Testis (tissue), 3 donors: ENCODE data around the gene TCHP. TPM values are rescaled to one million over a fixed set of nuclear protein-coding genes. Genes with fewer than 3 reads are reported as not detected.

Source experiments
- DNase-seq: peaks from one replicate; pipeline ENCODE4 v3.0.0-alpha.2; 2019
- H3K27ac ChIP-seq, 2 donors: fragments of 200-600 bp; sonication (generic); one replicate each; pipeline ENCODE4 v1.5.1; 2019
- H3K27me3 ChIP-seq: fragments of 200-600 bp; sonication (generic); one replicate; pipeline ENCODE4 v1.5.1; 2019
- H3K36me3 ChIP-seq: fragments of 200-600 bp; sonication (generic); one replicate; pipeline ENCODE4 v1.5.1; 2017; ENCODE audit warnings: low read depth; ENCODE audit errors: missing control alignments
- H3K4me1 ChIP-seq: fragments of 200-600 bp; sonication (generic); one replicate; pipeline ENCODE4 v1.5.1; 2019
- H3K4me3 ChIP-seq, 2 donors: fragments of 200-600 bp; sonication (generic); one replicate each; pipeline ENCODE4 v1.5.1; 2017 to 2019
- H3K9me3 ChIP-seq: fragments of 200-600 bp; sonication (generic); one replicate; pipeline ENCODE4 v1.5.1; 2017
- POLR2A ChIP-seq: fragments of 450-650 bp; IDR thresholded peaks from one replicate; pipeline ENCODE4 v1.6.1; 2017; ENCODE audit warnings: antibody characterized with exemption, mild to moderate bottlenecking, moderate library complexity
- WGBS, 2 donors: methylation state at CpG; one replicate each; pipeline ENCODE4 v1.1.5; 2018; 5-methylcytosine and 5-hydroxymethylcytosine counted together
- intact Hi-C: fragments of 100-400 bp; cut with DNase I; formaldehyde crosslinking; loops from one replicate; pipeline ENCODE4 v1.15.1; 2023; ENCODE audit warnings: low total_unique reads
- polyA plus RNA-seq: library from polyadenylated mRNA; stranded (reverse); fragments of 350-450 nt; fragmentation: Illumina TruSeq; extraction: RNeasy Lipid Tissue Mini Kit (QIAGEN cat#74804); gene quantifications from one replicate; pipeline ENCODE4 v1.2.3, GENCODE V29; 2014; ENCODE audit warnings: low read depth, low replicate concordance; ENCODE audit not compliant: insufficient read depth
- total RNA-seq, 2 donors: library from RNA; depleted of rRNA; stranded (reverse); fragments of >200 nt; gene quantifications; one replicate each; pipeline ENCODE4 v1.2.3, GENCODE V29; 2016
- TF ChIP-seq, protein P1 (sequence below), 3 experiments: fragments of 450-650 bp in 2 of 3; fragments of 200-600 bp in 1 of 3; sonication (generic) in 1 of 3; IDR thresholded peaks; one replicate each; pipeline ENCODE4 v1.5.1; 2016 to 2019; ENCODE audit warnings: antibody characterized with exemption in 3 of 3, mild to moderate bottlenecking in 2 of 3, moderate library complexity in 1 of 3

Gene TCHP
- total and polyA plus RNA-seq, 3 donors from 2014 or later = 23.2 to 59.4 (median 38.0) TPM

DNA sequence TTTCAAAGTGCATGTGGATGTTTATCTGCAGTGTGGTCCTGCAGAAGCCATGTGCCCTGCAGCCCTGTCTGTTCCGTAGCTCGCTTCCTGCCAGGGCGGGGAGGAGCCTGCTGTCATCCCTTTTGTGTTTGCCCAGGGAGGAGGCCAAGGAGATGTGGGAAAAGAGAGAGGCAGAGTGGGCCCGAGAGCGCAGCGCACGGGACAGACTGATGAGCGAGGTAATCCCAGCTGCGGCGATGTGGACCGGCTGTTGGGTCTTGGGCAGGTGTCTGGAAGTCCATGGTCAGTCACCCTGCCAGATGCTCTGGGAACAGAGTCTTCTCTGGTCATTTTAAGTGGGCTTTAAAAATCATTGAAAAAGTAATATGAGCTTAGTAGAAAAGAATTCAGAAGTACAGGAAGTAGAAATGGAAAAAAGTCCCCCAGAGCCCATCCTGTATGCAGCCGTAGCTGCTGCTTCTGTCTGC, 12.8 kb downstream of the TCHP start:
- DNase-seq = peak; percentile 24
- intact Hi-C loops = no loop called here
- H3K9me3 ChIP-seq = no peaks in the 10 kb centered on the region
- H3K4me3 ChIP-seq = no peak overlapping the region
- peak overlapping the region in 1 of 2 donors; percentile 51 for H3K27ac ChIP-seq
- no peaks in the 10 kb centered on the region for H3K36me3 ChIP-seq
- no peaks in the 10 kb centered on the region for H3K4me1 ChIP-seq
- H3K27me3 ChIP-seq = no peaks in the 10 kb centered on the region
- TF ChIP-seq, protein P1, sequence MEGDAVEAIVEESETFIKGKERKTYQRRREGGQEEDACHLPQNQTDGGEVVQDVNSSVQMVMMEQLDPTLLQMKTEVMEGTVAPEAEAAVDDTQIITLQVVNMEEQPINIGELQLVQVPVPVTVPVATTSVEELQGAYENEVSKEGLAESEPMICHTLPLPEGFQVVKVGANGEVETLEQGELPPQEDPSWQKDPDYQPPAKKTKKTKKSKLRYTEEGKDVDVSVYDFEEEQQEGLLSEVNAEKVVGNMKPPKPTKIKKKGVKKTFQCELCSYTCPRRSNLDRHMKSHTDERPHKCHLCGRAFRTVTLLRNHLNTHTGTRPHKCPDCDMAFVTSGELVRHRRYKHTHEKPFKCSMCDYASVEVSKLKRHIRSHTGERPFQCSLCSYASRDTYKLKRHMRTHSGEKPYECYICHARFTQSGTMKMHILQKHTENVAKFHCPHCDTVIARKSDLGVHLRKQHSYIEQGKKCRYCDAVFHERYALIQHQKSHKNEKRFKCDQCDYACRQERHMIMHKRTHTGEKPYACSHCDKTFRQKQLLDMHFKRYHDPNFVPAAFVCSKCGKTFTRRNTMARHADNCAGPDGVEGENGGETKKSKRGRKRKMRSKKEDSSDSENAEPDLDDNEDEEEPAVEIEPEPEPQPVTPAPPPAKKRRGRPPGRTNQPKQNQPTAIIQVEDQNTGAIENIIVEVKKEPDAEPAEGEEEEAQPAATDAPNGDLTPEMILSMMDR (IDR thresholded peaks at IDR 0.05) = no peak
- TF ChIP-seq POLR2A = no peak
- 60 to 68% methylated on average over 12 of the region's 12 CpGs for WGBS, 2 donors

DNA sequence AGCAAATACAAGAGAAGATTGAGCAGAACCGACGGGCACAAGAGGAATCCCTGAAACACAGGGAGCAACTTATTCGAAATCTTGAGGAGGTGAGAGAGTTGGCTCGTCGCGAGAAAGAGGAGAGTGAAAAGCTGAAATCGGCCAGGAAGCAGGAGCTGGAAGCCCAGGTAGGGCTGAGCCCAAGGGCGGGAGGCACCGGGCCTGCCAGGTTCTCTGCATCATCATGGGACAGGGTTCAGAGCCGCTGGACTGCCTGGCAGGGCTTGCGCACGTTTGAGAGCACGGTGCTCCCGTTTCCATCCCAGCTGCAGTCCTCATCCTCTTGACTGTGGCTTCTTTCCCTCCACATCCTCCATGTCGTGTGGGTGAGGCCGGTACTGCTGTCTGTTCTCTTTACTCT, 14.4 kb downstream of the TCHP start:
- no peaks in the 10 kb centered on the region for H3K36me3 ChIP-seq
- no peaks in the 10 kb centered on the region for H3K4me1 ChIP-seq
- 87 to 89% methylated on average over 16 of the region's 16 CpGs for WGBS, 2 donors
- intact Hi-C loops = no loop called here
- no peaks in the 10 kb centered on the region for H3K27me3 ChIP-seq
- no peaks in the 10 kb centered on the region for H3K9me3 ChIP-seq
- H3K27ac ChIP-seq = no peak overlapping the region
- H3K4me3 ChIP-seq = no peak overlapping the region
- no peak for TF ChIP-seq POLR2A
- DNase-seq = no peak

DNA sequence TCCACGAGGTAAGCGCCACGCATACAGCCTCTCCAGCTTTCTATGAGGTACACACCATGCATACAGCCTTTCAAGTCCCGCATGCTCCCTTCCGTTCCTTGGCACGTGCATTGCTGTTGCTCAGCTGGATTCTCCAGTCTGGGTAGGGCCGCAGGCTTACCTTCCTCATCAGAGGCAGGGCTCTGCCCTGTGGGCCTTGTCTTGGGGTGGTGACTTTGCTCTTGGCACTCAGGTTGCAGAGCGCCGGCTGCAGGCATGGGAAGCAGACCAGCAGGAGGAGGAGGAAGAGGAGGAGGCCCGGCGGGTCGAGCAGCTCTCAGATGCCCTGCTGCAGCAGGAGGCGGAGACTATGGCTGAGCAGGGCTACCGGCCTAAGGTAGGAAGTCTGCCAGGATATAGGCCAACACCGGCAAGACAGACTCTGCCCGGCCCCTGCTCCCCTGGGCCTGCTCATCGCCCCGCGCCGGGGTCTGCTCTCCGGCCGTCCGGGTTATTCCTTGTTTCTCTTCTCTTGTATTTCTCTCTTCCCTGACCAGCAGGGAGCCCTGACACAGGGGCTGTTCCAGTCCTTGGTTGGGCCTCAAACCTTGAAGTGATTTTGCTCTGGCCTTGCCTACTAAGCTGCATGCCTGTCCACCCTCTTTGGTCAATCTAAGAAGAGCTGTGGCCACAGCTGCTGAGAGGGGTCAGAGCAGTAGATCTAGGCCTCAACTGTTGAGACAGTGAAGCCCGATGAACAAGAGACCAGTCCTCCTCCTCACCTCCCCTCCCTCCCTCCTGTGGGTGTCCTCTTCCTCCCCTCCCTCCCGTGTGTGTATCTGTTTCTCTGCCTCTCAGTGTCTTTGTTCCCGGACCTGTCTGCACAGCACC, 15.3 kb downstream of the TCHP start:
- Histone ChIP-seq H3K27me3 (no peaks in the 10 kb centered on the region), H3K9me3 (no peaks in the 10 kb centered on the region), H3K4me1 (no peaks in the 10 kb centered on the region), H3K36me3 (no peaks in the 10 kb centered on the region), H3K4me3 (no peak overlapping the region), H3K27ac (no peak overlapping the region)
- 79 to 83% methylated on average over 19 to 25 of the region's 26 CpGs for WGBS, 2 donors
- intact Hi-C loops = no loop called here
- TF ChIP-seq POLR2A = no peak
- TF ChIP-seq, protein P1 (IDR thresholded peaks at IDR 0.05) = no peak
- DNase-seq = no peak

DNA sequence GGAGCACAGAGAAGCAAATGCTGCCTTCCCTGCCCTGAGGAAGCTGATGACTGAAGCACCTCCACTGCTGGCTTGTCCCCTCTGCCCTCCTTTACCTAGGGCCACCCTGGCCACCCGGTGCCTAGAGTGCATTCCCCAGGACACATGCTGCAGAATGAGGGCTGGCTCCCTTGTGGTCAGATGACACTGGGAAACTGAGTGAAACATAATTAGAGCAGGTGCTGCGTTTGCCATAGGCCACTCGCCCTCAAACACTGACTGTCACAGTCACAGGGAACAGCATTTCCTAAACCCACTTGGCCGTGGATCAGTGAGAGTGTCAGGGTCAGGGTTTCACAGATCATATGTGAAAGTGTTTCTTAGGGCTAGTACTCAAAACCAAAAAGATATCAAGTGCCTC, 16.0 kb downstream of the TCHP start:
- Histone ChIP-seq H3K36me3 (no peaks in the 10 kb centered on the region), H3K4me1 (no peaks in the 10 kb centered on the region), H3K4me3 (no peak overlapping the region), H3K9me3 (no peaks in the 10 kb centered on the region), H3K27ac (no peak overlapping the region), H3K27me3 (no peaks in the 10 kb centered on the region)
- 84 to 85% methylated on average over 4 of the region's 4 CpGs for WGBS, 2 donors
- DNase-seq = no peak
- TF ChIP-seq, protein P1 (IDR thresholded peaks at IDR 0.05) = no peak
- no peak for TF ChIP-seq POLR2A
- intact Hi-C loops = no loop called here

DNA sequence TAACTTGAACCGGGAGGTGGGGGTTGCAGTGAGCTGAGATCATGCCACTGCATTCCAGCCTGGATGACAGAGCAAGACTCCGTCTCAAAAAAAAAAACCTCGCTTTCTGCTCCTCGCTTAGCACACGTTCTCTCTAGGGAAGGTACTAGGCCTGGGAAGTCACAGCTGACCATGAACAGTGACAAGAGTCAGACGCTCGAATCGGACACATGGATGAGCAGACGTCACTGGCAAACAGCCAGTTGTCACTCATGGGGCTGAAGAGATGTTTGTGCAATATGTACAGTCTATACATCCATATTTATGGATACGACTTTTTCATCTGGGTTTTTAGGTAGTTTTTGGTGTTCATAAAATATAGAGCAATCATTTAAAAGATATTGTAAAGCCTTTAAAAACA, 19.4 kb downstream of the TCHP start:
- Histone ChIP-seq H3K36me3 (no peaks in the 10 kb centered on the region), H3K4me1 (no peaks in the 10 kb centered on the region), H3K27me3 (no peaks in the 10 kb centered on the region), H3K9me3 (no peaks in the 10 kb centered on the region), H3K27ac (no peak overlapping the region), H3K4me3 (no peak overlapping the region)
- WGBS, 2 donors = 79 to 84% methylated on average over 10 of the region's 10 CpGs
- no peak for TF ChIP-seq POLR2A
- TF ChIP-seq, protein P1 (IDR thresholded peaks at IDR 0.05) = no peak
- intact Hi-C loops = no loop called here
- DNase-seq = no peak
